B cell (primary cell): ENCODE measurements around the gene PRR20A. TPM values are rescaled to one million over a fixed set of nuclear protein-coding genes. Genes with fewer than 3 reads are reported as not detected.
"Not testable (repeated sequence)": the region's sequence is repeated elsewhere in the genome, so short reads cannot be mapped to it uniquely, and the experiment has no call there.

Experiments
- ATAC-seq: fragments of 200-7000 bp; cut with Tn5 transposase; one replicate; pipeline ENCODE4 v1.10.0; 2021; ENCODE audit warnings: low read depth, mild to moderate bottlenecking, moderate number of reproducible peaks, moderate library complexity
- CTCF ChIA-PET: fragments of 350-600 bp; sonication (Branson Sonifier 250); formaldehyde crosslinking; loops from one replicate; lab custom pipeline; 2021; ENCODE audit warnings: antibody characterized with exemption, inconsistent platforms; lab: Charles Lee
- POLR2A ChIA-PET: fragments of 350-600 bp; sonication (Branson Sonifier 250); formaldehyde crosslinking; loops from one replicate; lab custom pipeline; 2021; ENCODE audit warnings: antibody characterized with exemption; lab: Charles Lee
- DNase-seq: peaks from one replicate; pipeline ENCODE4 v3.0.0; 2013
- H2AFZ ChIP-seq: 2 replicates; pipeline ENCODE4 v1.6.1; 2012; ENCODE audit warnings: mild to moderate bottlenecking, low read depth, low read length; ENCODE audit not compliant: insufficient read depth, poor library complexity, severe bottlenecking
- H3K27ac ChIP-seq, 2 donors: 1 replicate in 1 of 2; 2 replicates in 1 of 2; pipeline ENCODE4 v1.5.1; 2012 to 2013; ENCODE audit warnings: low read length in 2 of 2, mild to moderate bottlenecking in 2 of 2, moderate library complexity in 1 of 2
- H3K27me3 ChIP-seq, 4 experiments: fragments of 200-600 bp in 1 of 4; sonication (generic) in 1 of 4; replicated peaks in 1 of 4; 1 replicate in 2 of 4; 2 replicates in 2 of 4; pipeline versions ENCODE4 v1.6.1 to v1.7.0; 2013 to 2016; ENCODE audit warnings: low read length in 3 of 4, mild to moderate bottlenecking in 2 of 4, mixed read lengths in 1 of 4, moderate library complexity in 1 of 4; ENCODE audit not compliant: insufficient read depth in 4 of 4, control insufficient read depth in 3 of 4; ENCODE audit errors: control extremely low read depth in 1 of 4
- H3K36me3 ChIP-seq, 2 experiments: replicated peaks in 1 of 2; 1 replicate in 1 of 2; 2 replicates in 1 of 2; pipeline versions ENCODE4 v1.6.1 to v1.7.1; 2013; ENCODE audit warnings: low read length in 1 of 2; ENCODE audit not compliant: insufficient read depth in 2 of 2, control insufficient read depth in 1 of 2; ENCODE audit errors: control extremely low read depth in 1 of 2, extremely low read depth in 1 of 2
- H3K4me1 ChIP-seq, 2 donors: fragments of 200-600 bp in 1 of 2; sonication (generic) in 1 of 2; 1 replicate in 1 of 2; 2 replicates in 1 of 2; pipeline versions ENCODE4 v1.5.1 to v1.6.1; 2013 to 2017; ENCODE audit warnings: low read length in 2 of 2; ENCODE audit not compliant: control insufficient read depth in 2 of 2, insufficient read depth in 2 of 2
- H3K4me2 ChIP-seq: replicated peaks from 2 replicates; pipeline ENCODE3; 2012; ENCODE audit warnings: mild to moderate bottlenecking, low read depth, low read length; ENCODE audit not compliant: poor library complexity, severe bottlenecking
- H3K4me3 ChIP-seq, 5 experiments: fragments of 200-600 bp in 1 of 5; sonication (generic) in 1 of 5; 1 replicate in 3 of 5; 2 replicates in 2 of 5; pipeline versions ENCODE4 v1.5.1 to v1.7.0; 2011 to 2016; ENCODE audit warnings: low read length in 4 of 5, mild to moderate bottlenecking in 4 of 5, low read depth in 2 of 5, control low read depth in 1 of 5, moderate library complexity in 1 of 5; ENCODE audit not compliant: insufficient read depth in 1 of 5; ENCODE audit errors: control extremely low read depth in 1 of 5, extremely low read depth in 1 of 5
- H3K79me2 ChIP-seq: fragments of 200-600 bp; sonication (generic); one replicate; pipeline ENCODE4 v1.6.0; 2016; ENCODE audit warnings: low read length; ENCODE audit not compliant: control insufficient read depth, insufficient read depth
- H3K9ac ChIP-seq: fragments of 200-600 bp; sonication (generic); 2 replicates; pipeline ENCODE4 v1.6.1; 2017; ENCODE audit warnings: mild to moderate bottlenecking, low read length, moderate library complexity
- H3K9me3 ChIP-seq, 3 donors: one replicate each; pipeline versions ENCODE4 v1.6.1 to v1.7.1; 2013; ENCODE audit warnings: low read length in 2 of 3; ENCODE audit not compliant: control insufficient read depth in 2 of 3, insufficient read depth in 1 of 3; ENCODE audit errors: control extremely low read depth in 1 of 3
- H4K20me1 ChIP-seq: 2 replicates; pipeline ENCODE4 v1.6.0; 2012; ENCODE audit warnings: mild to moderate bottlenecking, low read length; ENCODE audit not compliant: insufficient read depth, control insufficient read depth, poor library complexity, severe bottlenecking
- H3K27ac Mint-ChIP-seq: one replicate; pipeline ENCODE4 v1.8.0; 2021; ENCODE audit warnings: mixed read lengths
- H3K27me3 Mint-ChIP-seq: one replicate; pipeline ENCODE4 v1.8.0; 2021; ENCODE audit warnings: mixed read lengths
- H3K4me1 Mint-ChIP-seq: one replicate; pipeline ENCODE4 v1.8.0; 2021; ENCODE audit warnings: mixed read lengths
- H3K4me3 Mint-ChIP-seq: one replicate; pipeline ENCODE4 v1.8.0; 2021; ENCODE audit warnings: mixed read lengths
- H3K9me3 Mint-ChIP-seq: one replicate; pipeline ENCODE4 v1.8.0; 2022; ENCODE audit warnings: mixed read lengths; ENCODE audit not compliant: insufficient read depth
- EZH2 ChIP-seq: IDR thresholded peaks from 2 replicates; pipeline ENCODE4 v1.6.1; 2012; ENCODE audit warnings: borderline replicate concordance, low read depth, mild to moderate bottlenecking, moderate library complexity, low read length; ENCODE audit not compliant: insufficient read depth, poor library complexity, severe bottlenecking
- WGBS: methylation state at CpG from one replicate; pipeline ENCODE4 v1.1.5; 2013; ENCODE audit warnings: missing lambda C conversion rate; ENCODE audit not compliant: insufficient coverage; 5-methylcytosine and 5-hydroxymethylcytosine counted together
- intact Hi-C: fragments of 100-400 bp; cut with micrococcal nuclease; formaldehyde crosslinking; loops from one replicate; pipeline ENCODE4 v1.10.0; 2022
- polyA minus RNA-seq: library from RNA; depleted of rRNA, polyadenylated mRNA; stranded (reverse); fragments of >200 nt; gene quantifications from 2 replicates; pipeline ENCODE4 v1.2.3, GENCODE V29; 2012
- polyA plus RNA-seq: library from polyadenylated mRNA; depleted of rRNA; stranded (reverse); fragments of >200 nt; gene quantifications from 2 replicates; pipeline ENCODE4 v1.2.3, GENCODE V29; 2012
- total RNA-seq, 2 donors: library from RNA; stranded (reverse); fragments of 120-200 nt in 1 of 2; gene quantifications; 1 replicate in 1 of 2; 2 replicates in 1 of 2; pipeline versions ENCODE4 v1.2.3 to v1.2.4, GENCODE V29; 2013 to 2022
- TF ChIP-seq, protein P1 (sequence below): fragments of 200-600 bp; IDR thresholded peaks from one replicate; pipeline ENCODE4 v1.8.0; 2022; ENCODE audit warnings: antibody characterized with exemption, mild to moderate bottlenecking

The PRR20A gene
- total RNA-seq (not detected in 2 replicates), polyA plus RNA-seq (not detected in 2 replicates), polyA minus RNA-seq (not detected in 2 replicates)
- not detected for total RNA-seq (2013)

DNA sequence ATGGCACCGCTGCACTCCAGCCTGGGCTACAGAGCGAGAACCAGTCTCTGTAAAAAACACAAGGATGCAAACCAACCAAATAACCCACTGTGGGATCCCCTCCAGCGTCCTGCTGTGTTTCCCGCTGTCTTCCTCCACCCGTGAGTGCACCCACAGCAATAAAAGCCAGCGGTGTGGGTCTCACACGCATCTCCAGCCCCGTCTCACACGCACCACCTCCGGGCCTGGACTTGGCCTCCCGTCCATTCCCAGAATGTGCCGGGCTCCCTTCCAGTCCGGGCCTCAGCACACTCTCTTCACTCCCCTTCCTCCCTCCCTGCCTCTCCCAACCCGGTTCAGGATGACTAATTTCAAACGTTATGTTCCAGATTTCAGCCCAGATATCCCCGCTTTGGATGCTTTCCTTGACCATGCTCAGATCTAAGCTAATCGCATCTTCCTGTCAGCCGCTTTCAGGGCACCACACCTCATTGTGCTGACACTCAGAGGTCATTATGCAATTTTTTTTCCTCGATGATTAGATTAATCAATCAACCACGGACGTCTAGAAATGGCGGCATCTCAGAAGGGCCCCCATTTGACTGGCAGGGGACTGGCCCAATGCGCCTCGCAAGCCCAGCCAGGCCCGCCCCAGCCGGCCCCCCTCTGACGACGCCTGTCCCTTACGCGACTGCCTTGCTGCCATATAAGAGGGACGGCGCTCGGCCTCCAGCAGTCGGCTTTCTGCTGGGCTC, at the start of gene PRR20A:
Gene PRR20A, plus strand, starts transcription at position 684 of the 734 bp plus-strand sequence. CDS start 387 bp downstream, outside the sequence.
- intact Hi-C loops, H3K4me1 ChIP-seq, ATAC-seq: not testable (repeated sequence)

GRCh38 chr13:57114945-57115344, 25.8 kb upstream of the PRR20A start:
- TF ChIP-seq EZH2 = no peak
- TF ChIP-seq, protein P1, sequence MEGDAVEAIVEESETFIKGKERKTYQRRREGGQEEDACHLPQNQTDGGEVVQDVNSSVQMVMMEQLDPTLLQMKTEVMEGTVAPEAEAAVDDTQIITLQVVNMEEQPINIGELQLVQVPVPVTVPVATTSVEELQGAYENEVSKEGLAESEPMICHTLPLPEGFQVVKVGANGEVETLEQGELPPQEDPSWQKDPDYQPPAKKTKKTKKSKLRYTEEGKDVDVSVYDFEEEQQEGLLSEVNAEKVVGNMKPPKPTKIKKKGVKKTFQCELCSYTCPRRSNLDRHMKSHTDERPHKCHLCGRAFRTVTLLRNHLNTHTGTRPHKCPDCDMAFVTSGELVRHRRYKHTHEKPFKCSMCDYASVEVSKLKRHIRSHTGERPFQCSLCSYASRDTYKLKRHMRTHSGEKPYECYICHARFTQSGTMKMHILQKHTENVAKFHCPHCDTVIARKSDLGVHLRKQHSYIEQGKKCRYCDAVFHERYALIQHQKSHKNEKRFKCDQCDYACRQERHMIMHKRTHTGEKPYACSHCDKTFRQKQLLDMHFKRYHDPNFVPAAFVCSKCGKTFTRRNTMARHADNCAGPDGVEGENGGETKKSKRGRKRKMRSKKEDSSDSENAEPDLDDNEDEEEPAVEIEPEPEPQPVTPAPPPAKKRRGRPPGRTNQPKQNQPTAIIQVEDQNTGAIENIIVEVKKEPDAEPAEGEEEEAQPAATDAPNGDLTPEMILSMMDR = no peak
- ChIA-PET CTCF (no interaction called here), POLR2A (no interaction called here)
- DNase-seq (no peak), ATAC-seq (no peak)
- Mint-ChIP-seq H3K27ac (no peak overlapping the region), H3K4me1 (no peaks in the 10 kb centered on the region), H3K9me3 (peaks cover 7% of the 10 kb centered on the region), H3K27me3 (no peaks in the 10 kb centered on the region), H3K4me3 (no peak overlapping the region)
- H3K27ac ChIP-seq = no peak overlapping the region
- H3K36me3 ChIP-seq = no peaks in the 10 kb centered on the region
- H2AFZ ChIP-seq = no peak overlapping the region
- no peaks in the 10 kb centered on the region for H3K79me2 ChIP-seq
- no CpG with 5 or more reads among the region's 4 CpGs for WGBS
- no peaks in the 10 kb centered on the region for H3K27me3 ChIP-seq
- H3K4me1 ChIP-seq = no peaks in the 10 kb centered on the region
- no peak overlapping the region for H3K9ac ChIP-seq
- no peak overlapping the region for H3K4me2 ChIP-seq
- H4K20me1 ChIP-seq = no peaks in the 10 kb centered on the region
- H3K9me3 ChIP-seq = peaks cover 0 to 5% (median 1%) of the 10 kb centered on the region in 3 donors
- H3K4me3 ChIP-seq = no peak overlapping the region
- intact Hi-C loops = no loop called here

More for the DNA sequence above, at the start of gene PRR20A:
- H3K4me2 ChIP-seq, H3K4me3 ChIP-seq, CTCF ChIA-PET, H3K9me3 ChIP-seq, H4K20me1 ChIP-seq, H3K9me3 Mint-ChIP-seq, H3K4me3 Mint-ChIP-seq, H2AFZ ChIP-seq, H3K27ac Mint-ChIP-seq, H3K27ac ChIP-seq, H3K36me3 ChIP-seq, DNase-seq, H3K27me3 ChIP-seq, H3K4me1 Mint-ChIP-seq, POLR2A ChIA-PET, H3K79me2 ChIP-seq, H3K27me3 Mint-ChIP-seq, H3K9ac ChIP-seq: not testable (repeated sequence)
- 98% methylated on average over 6 of the region's 34 CpGs for WGBS
